Measurements from ENCODE around the gene PGBD2.
"Not testable (repeated sequence)": the region's sequence is repeated elsewhere in the genome, so short reads cannot be mapped to it uniquely, and the experiment has no call there.

The PGBD2 gene

DNA sequence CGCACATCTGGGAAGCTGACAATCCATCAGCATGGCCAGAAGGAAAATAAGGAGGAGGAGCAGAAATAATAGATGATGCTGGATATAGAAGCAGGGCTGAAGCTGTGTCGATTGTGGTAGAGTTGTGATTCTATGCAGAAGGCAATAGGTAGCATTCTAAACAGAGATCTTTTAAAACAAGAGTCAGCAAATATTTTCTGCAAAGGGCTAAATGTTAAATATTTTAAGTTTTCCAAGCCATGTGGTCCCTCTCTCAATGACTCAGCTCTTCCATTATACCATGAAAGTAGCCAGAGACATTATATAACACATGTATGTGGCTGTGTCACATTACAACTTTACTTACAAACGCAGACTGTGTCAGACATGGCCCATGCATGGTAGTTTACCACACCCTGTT lies 21.2 kb downstream of the PGBD2 start:
- not testable (repeated sequence) for DNase-seq

DNA sequence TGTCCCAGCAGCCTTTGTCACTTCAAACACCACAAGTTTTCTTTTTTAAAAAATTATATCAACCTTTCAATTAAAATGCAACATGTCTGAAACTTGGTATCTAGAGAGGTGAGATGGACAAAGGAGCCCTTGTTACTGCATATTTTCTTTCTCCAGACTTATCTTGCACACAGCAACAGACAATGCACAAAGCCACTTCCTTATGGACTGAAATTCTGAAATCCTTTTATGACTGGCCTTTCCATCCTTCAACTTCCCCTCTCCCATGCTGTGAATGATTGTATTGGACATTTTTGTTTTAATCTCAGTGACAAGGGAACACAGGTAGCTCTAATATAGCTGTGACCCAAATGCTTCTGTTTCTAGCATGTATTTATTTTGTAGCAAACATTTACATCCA lies 22.1 kb downstream of the PGBD2 start:
- DNase-seq = not testable (repeated sequence)

DNA sequence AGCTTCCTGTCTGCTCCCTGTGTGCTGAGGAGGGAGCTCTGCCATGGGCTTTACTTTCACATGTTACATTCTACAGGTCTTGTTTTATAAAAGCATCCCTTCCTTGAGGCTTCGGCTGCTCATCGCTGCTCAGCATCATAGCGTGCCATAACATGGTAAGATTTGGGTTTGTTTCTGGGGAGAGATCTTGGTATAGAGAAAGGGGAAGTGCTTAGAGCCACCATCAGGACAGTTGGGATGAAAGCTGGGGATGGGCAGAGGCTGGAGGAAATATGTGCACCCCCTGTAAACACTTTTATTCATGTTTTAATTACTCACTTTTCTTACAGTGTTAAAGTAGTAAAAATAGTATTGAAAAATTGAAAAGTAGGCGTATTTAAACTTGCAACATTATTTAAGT lies 24.0 kb downstream of the PGBD2 start:
- DNase-seq = not testable (repeated sequence)

DNA sequence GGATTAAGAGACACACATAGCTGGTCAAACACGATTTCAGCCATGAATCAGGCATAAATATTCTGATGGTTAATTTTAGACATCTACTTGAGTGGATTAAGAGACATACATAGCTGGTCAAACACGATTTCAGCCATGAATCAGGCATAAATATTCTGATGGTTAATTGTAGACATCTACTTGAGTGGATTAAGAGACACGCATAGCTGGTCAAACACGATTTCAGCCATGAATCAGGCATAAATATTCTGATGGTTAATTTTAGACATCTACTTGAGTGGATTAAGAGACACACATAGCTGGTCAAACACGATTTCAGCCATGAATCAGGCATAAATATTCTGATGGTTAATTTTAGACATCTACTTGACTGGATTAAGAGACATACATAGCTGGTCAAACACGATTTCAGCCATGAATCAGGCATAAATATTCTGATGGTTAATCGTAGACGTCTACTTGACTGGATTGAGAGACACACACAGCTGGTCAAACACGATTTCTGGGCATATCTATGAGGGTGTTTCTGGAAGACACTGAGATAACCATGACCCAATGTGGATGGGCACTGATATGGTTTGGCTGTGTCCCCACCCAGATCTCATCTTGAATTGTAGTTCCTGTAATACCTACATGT lies 32.3 kb downstream of the PGBD2 start:
- not testable (repeated sequence) for DNase-seq

GRCh38 chr1:248944134-248944999 lies 38.3 kb downstream of the PGBD2 start:
- DNase-seq = not testable (repeated sequence)

DNA sequence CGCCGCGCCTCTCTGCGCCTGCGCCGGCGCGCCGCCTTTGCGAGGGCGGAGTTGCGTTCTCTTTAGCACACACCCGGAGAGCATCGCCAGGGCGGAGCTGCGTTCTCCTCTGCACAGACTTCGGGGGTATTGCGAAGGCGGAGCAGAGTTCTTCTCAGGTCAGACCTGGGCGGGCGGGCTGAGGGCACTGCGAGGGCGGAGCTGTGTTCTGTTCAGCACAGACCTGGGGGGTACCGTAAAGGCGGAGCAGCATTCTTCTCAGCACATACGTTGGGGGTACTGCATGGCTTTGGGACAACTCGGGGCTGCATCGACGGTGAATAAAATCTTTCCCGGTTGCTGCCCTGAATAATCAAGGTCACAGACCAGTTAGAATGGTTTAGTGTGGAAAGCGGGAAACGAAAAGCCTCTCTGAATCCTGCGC lies 39.0 kb downstream of the PGBD2 start:
- not testable (repeated sequence) for DNase-seq

DNA sequence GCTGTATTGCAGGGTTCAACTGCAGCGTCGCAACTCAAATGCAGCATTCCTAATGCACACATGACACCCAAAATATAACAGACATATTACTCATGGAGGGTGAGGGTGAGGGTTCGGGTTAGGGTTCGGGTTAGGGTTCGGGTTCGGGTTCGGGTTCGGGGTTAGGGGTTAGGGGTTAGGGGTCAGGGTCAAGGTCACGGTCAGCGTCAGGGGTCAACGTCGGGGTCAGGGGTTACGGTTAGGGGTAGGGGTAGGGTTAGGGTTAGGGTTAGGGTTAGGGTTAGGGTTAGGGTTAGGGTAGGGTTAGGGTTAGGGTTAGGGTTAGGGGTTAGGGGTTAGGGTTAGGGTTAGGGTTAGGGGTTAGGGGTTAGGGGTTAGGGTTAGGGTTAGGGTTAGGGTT lies 39.4 kb downstream of the PGBD2 start:
- DNase-seq = not testable (repeated sequence)

- not testable (repeated sequence) for DNase-seq
These were observed 39.9 kb downstream of the PGBD2 start for GRCh38 chr1:248945856-248946416.

Measured in stimulated activated CD4-positive, alpha-beta T cell treated with anti-CD3 and anti-CD28 coated beads, Interleukin-4, amount 100 ng/mL, for 1 hour (primary cell).